Lung (tissue), 12 donors: Measurements from ENCODE around the gene GCC2. TPM values are rescaled to one million over a fixed set of nuclear protein-coding genes. Genes with fewer than 3 reads are reported as not detected.

ENCODE experiments used
- ATAC-seq: fragments of 200-7000 bp; cut with Tn5 transposase; one replicate; pipeline ENCODE4 v1.9.1; 2020; ENCODE audit warnings: moderate number of reproducible peaks; ENCODE audit not compliant: insufficient read depth, low FRiP score
- DNase-seq, 3 donors: peaks; one replicate each; pipeline ENCODE4 v3.0.0-alpha.2; 2013 to 2017
- H3K27ac ChIP-seq, 2 donors: one replicate each; pipeline ENCODE4 v1.5.1; 2013; ENCODE audit warnings: mild to moderate bottlenecking in 2 of 2, moderate library complexity in 2 of 2, control low read depth in 1 of 2, inconsistent platforms in 1 of 2, low read depth in 1 of 2, low read length in 1 of 2
- H3K27me3 ChIP-seq, 3 donors: one replicate each; pipeline ENCODE4 v1.5.1; 2013; ENCODE audit warnings: low read length in 2 of 3; ENCODE audit not compliant: control insufficient read depth in 3 of 3, insufficient read depth in 3 of 3
- H3K36me3 ChIP-seq, 4 donors: one replicate each; pipeline ENCODE4 v1.5.1; 2013; ENCODE audit warnings: low read length in 4 of 4, mild to moderate bottlenecking in 1 of 4, moderate library complexity in 1 of 4; ENCODE audit not compliant: control insufficient read depth in 4 of 4, insufficient read depth in 4 of 4
- H3K4me1 ChIP-seq, 5 donors: one replicate each; pipeline ENCODE4 v1.5.1; 2013; ENCODE audit warnings: low read length in 5 of 5, mild to moderate bottlenecking in 2 of 5, moderate library complexity in 1 of 5; ENCODE audit not compliant: control insufficient read depth in 5 of 5, insufficient read depth in 5 of 5
- H3K4me3 ChIP-seq: one replicate; pipeline ENCODE4 v1.5.1; 2013; ENCODE audit warnings: mild to moderate bottlenecking, control low read depth, moderate library complexity
- H3K9ac ChIP-seq, 2 donors: one replicate each; pipeline ENCODE4 v1.5.1; 2013; ENCODE audit warnings: low read length in 2 of 2, control low read depth in 1 of 2; ENCODE audit not compliant: insufficient read depth in 1 of 2
- H3K9me3 ChIP-seq, 4 donors: one replicate each; pipeline ENCODE4 v1.5.1; 2013; ENCODE audit warnings: low read length in 3 of 4, mild to moderate bottlenecking in 1 of 4, moderate library complexity in 1 of 4; ENCODE audit not compliant: control insufficient read depth in 4 of 4, insufficient read depth in 3 of 4
- CTCF ChIP-seq: IDR thresholded peaks from 2 replicates; pipeline ENCODE4 v1.5.1; 2012; ENCODE audit warnings: mild to moderate bottlenecking; ENCODE audit errors: control extremely low read depth, extremely low read depth
- WGBS, 2 donors: extraction: QIAGEN DNeasy Blood & Tissue Kit; methylation state at CpG; one replicate each; pipeline ENCODE4 v1.1.7; 2013; 5-methylcytosine and 5-hydroxymethylcytosine counted together
- polyA plus RNA-seq, 2 donors: library from polyadenylated mRNA; stranded (reverse); fragments of 200-250 nt; gene quantifications; one replicate each; pipeline ENCODE4 v1.2.1, GENCODE V29; 2013
- total RNA-seq, 2 donors: library from RNA; depleted of rRNA in 1 of 2; stranded (reverse); fragments of >200 nt in 1 of 2; gene quantifications; one replicate each; pipeline ENCODE4 v1.2.1, GENCODE V29; 2014 to 2021
- donor health status: control.
- donor health status: control.
- donor health status: Bipolar disorder and iron deficiency.
- donor health status: healthy.
- donor health status: DM: yes; HTN: yes; CAD: no.

Gene GCC2
- total and polyA plus RNA-seq, 4 donors = 10.4 to 111 (median 23.0) TPM

GRCh38 chr2:108536911-108537310 lies 87.9 kb downstream of the GCC2 start:
- 91 to 92% methylated on average over 5 of the region's 5 CpGs for WGBS, 2 donors
- TF ChIP-seq CTCF = no peak
- no peaks in the 10 kb centered on the region for H3K27me3 ChIP-seq
- peaks cover 0 to 33% (median 13%) of the 10 kb centered on the region in 5 donors for H3K4me1 ChIP-seq
- no peaks in the 10 kb centered on the region for H3K9me3 ChIP-seq
- no peaks in the 10 kb centered on the region for H3K36me3 ChIP-seq
- no peak overlapping the region for H3K9ac ChIP-seq
- no peak overlapping the region for H3K27ac ChIP-seq
- ATAC-seq (no peak), DNase-seq (no peak)
- H3K4me3 ChIP-seq = no peak overlapping the region

GRCh38 chr2:108538000-108538625 lies 89.1 kb downstream of the GCC2 start:
- no peaks in the 10 kb centered on the region for H3K36me3 ChIP-seq
- no peak overlapping the region for H3K27ac ChIP-seq
- H3K4me3 ChIP-seq = no peak overlapping the region
- H3K9me3 ChIP-seq = no peaks in the 10 kb centered on the region
- TF ChIP-seq CTCF = no peak
- peaks cover 0 to 39% (median 19%) of the 10 kb centered on the region in 5 donors for H3K4me1 ChIP-seq
- no peaks in the 10 kb centered on the region for H3K27me3 ChIP-seq
- H3K9ac ChIP-seq = no peak overlapping the region
- no peak for ATAC-seq
- DNase-seq = no peak
- WGBS, 2 donors = 76 to 83% methylated on average over 5 of the region's 5 CpGs

- H3K4me1 ChIP-seq = peaks cover 0 to 28% (median 10%) of the 10 kb centered on the region in 5 donors
- H3K27me3 ChIP-seq = no peaks in the 10 kb centered on the region
- H3K9ac ChIP-seq = peak overlapping the region in 1 of 2 donors; percentile 26
- no peak overlapping the region for H3K4me3 ChIP-seq
- no peak for ATAC-seq
- no peaks in the 10 kb centered on the region for H3K36me3 ChIP-seq
- no peak overlapping the region for H3K27ac ChIP-seq
- WGBS, 2 donors = 85 to 89% methylated on average over 4 of the region's 4 CpGs
- TF ChIP-seq CTCF = no peak
- peak in 1 of 3 donors; percentile 31 for DNase-seq
- no peaks in the 10 kb centered on the region for H3K9me3 ChIP-seq
These were observed 92.4 kb downstream of the GCC2 start for GRCh38 chr2:108541451-108541850.

GRCh38 chr2:108542071-108542470 lies 93.1 kb downstream of the GCC2 start:
- H3K9me3 ChIP-seq = no peaks in the 10 kb centered on the region
- H3K4me1 ChIP-seq = peaks cover 0 to 21% (median 8%) of the 10 kb centered on the region in 5 donors
- no peak for TF ChIP-seq CTCF
- H3K9ac ChIP-seq = no peak overlapping the region
- no peaks in the 10 kb centered on the region for H3K27me3 ChIP-seq
- ATAC-seq (no peak), DNase-seq (peak in 2 of 3 donors; percentile 67 to 70)
- no peaks in the 10 kb centered on the region for H3K36me3 ChIP-seq
- 69 to 86% methylated on average over 4 of the region's 4 CpGs for WGBS, 2 donors
- no peak overlapping the region for H3K4me3 ChIP-seq
- no peak overlapping the region for H3K27ac ChIP-seq
